Measurements from ENCODE around the gene KCTD20.
A peak's percentile ranks its signal among the peaks of the same experiment; 100 is the strongest.
"Not testable (repeated sequence)": the region's sequence is repeated elsewhere in the genome, so short reads cannot be mapped to it uniquely, and the experiment has no call there.

Gene KCTD20

DNA sequence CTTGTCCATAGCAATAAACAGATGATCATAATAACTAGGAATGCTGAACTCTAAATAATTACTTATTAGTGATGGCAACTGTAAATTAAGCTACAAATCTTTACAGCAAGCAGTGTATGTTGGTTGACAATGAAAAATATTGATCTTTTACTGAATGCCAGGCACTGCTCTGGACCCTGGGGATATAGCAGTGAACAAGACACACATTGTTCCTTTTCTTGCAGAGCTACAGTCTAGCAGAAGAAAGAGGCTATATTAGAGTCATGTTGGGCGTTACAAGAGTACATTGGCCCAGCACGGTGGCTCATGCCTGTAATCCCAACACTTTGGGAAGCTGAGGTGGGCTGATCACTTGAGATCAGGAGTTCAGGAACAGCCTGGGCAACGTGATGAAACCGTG is 11.6 kb upstream of the KCTD20 start:
- H3K4me1 Mint-ChIP-seq (ENCODE audit: low read depth), result peaks cover 5% of the 10 kb centered on the region
- H3K27ac Mint-ChIP-seq, result no peak overlapping the region
- H3K9me3 Mint-ChIP-seq, result no peaks in the 10 kb centered on the region
- DNase-seq, result no peak
- H3K4me3 Mint-ChIP-seq, result no peak overlapping the region
- H3K36me3 Mint-ChIP-seq (ENCODE audit: low read depth), result no peaks in the 10 kb centered on the region
- H3K27me3 Mint-ChIP-seq, result no peaks in the 10 kb centered on the region

DNA sequence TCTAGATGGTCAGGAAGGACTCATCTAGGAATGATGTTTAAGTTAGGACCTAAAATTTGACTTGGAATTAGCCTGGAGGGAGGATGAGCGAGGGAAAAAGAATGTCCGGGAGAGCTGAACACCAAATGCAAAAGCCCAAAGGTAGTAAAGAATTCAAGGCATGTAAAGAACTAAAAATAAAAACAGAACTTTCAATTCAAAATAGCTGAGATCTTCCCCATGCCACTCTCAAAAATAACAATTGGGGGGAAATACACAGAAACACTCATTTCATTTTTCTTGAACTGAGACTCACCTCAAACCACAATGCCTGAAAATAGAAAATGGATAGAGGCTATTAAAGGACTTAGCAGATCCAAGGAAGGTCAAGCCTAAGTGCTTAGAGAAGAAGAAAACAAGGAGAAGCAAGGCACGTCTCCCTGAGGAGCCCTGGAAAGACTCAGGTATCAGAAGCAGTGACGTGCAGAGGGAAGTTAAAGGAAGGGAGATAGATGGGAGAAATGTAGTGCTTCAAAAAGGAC is 10.6 kb upstream of the KCTD20 start:
- DNase-seq, result no peak
- Mint-ChIP-seq H3K4me3 (no peak overlapping the region), H3K4me1 (ENCODE audit: low read depth) (peaks cover 10% of the 10 kb centered on the region), H3K27me3 (no peaks in the 10 kb centered on the region), H3K27ac (no peak overlapping the region), H3K36me3 (ENCODE audit: low read depth) (no peaks in the 10 kb centered on the region), H3K9me3 (no peaks in the 10 kb centered on the region)

DNA sequence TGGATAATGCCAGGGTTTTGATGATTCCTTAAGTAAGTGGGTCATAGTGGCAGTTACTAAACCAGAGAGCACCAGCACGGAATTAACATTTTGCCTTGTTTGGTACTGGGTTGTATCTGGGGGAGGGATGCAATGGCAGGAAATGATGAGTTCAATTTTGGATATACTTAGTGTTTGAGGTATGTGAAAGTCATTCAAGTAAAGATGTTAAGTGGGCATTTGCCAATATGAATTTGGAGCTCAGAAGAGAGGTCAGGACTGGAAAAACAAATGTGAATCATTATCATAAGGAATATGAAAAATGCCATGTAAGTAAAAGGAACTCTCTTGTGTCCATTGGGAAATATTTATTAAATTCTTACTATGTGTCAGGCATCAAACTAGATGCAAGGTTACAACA is 6.3 kb upstream of the KCTD20 start:
- H3K27ac Mint-ChIP-seq, result no peak overlapping the region
- no peaks in the 10 kb centered on the region for H3K27me3 Mint-ChIP-seq
- no peak for DNase-seq
- H3K4me3 Mint-ChIP-seq, result no peak overlapping the region
- no peaks in the 10 kb centered on the region for H3K9me3 Mint-ChIP-seq
- no peaks in the 10 kb centered on the region for H3K36me3 Mint-ChIP-seq (ENCODE audit: low read depth)
- H3K4me1 Mint-ChIP-seq (ENCODE audit: low read depth), result peaks cover 19% of the 10 kb centered on the region

DNA sequence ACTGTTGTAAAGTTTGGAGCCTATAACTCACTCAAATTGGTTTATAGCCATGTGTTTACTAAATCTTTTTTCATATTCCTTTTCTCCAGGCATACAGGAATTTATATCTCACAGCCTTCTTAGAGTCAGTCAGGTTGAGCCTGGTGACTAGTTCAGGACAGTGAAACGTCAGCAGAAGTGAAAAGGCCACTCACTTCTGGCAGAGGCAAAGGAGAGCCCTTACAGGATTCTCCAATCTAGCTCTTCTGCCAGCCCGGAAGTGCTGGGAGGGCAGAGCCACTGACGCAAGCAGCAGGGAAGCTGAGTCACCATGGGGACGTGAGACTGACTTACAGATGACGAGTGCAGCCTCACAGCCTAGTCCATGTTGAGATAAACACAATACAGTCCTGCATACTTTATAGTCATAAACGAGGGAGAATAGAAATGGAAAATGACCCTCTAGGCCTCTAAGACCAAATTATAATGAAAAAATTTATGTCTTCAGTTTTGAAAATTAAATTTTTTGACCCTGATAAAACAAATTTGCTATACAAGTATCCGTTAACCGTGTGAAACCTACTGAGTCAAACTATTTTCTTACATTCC is 1.4 kb upstream of the KCTD20 start:
- H3K27ac Mint-ChIP-seq, result peak overlapping the region; percentile 86
- H3K4me1 Mint-ChIP-seq (ENCODE audit: low read depth), result peaks cover 45% of the 10 kb centered on the region
- peaks cover 31% of the 10 kb centered on the region for H3K36me3 Mint-ChIP-seq (ENCODE audit: low read depth)
- no peaks in the 10 kb centered on the region for H3K9me3 Mint-ChIP-seq
- H3K27me3 Mint-ChIP-seq, result no peaks in the 10 kb centered on the region
- peak; percentile 83 for DNase-seq
- H3K4me3 Mint-ChIP-seq, result peak overlapping the region; percentile 61

DNA sequence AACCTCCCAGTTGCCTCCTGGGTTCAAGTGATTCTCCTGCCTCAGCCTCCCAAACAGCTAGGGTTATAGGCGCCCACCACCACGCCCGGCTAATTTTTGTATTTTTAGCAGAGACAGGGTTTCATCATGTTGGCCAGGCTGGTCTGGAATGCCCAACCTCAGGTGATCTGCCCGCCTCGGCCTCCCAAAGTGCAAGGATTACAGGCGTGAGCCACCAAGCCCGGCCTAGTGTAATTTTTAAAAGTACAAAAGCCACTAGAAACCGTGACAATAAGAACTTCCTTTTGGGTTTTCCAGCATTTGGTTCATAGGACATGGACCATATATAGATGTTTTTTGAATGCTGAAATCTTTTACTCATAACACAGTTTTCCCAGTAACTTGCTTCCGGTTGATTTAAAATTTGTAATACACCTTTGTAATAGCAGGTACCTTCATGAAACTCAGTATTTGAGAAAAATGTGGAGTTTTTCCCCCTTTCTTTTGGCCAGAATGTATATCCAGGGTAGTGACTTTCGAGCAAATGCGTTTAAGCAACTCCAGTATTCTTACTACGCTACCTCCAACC is 613 bp upstream of the KCTD20 start:
- H3K4me1 Mint-ChIP-seq (ENCODE audit: low read depth), result peaks cover 48% of the 10 kb centered on the region
- no peak for DNase-seq
- no peaks in the 10 kb centered on the region for H3K9me3 Mint-ChIP-seq
- H3K36me3 Mint-ChIP-seq (ENCODE audit: low read depth), result peaks cover 37% of the 10 kb centered on the region
- peak overlapping the region; percentile 99 for H3K27ac Mint-ChIP-seq
- no peaks in the 10 kb centered on the region for H3K27me3 Mint-ChIP-seq
- H3K4me3 Mint-ChIP-seq, result peak overlapping the region; percentile 96

DNA sequence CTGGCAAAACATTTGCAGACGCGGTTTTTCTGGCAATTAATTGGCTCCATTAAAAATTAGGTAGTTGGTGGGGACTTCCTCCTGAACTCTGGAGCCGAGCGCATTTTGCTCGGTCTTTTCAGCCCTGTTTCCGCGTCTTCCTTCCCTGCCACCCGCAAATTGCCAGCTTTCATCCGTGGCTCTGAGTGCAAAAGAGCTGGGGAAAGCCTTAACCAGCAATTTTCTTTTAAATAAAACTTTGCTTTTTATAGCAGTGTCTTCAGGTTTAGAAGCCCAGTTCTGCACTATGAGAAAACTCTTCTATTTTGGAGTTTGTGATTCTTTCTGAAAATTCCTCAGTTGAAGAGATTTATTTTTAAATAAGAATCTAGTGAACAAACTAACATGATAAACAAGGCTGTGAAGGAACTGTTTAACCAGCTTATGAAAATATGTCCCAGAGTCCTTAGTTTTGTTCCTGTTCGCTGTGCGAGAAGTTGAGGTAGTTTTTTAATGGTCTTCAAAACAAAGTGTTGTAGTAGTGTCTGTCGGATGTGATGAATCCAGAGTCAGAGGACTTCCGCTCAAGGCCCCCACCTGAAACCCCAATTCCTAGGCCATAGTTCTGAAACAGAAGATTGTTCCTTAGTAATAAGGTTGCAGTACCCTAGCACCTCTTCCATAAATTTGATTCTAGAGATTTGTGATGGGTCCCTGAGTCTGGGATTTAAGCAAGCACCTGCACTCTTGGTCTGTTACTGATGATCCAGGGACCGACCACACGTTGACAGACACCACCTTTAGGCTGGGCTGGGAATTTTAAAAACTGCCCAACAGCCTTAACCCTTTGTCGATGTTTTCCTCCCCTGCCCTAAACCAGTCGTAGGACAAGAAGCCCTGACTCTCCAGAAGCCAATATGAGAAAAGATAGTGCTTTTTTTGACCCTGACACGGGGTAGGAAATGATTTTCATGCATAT is 950 bp downstream of the KCTD20 start:
- Mint-ChIP-seq H3K9me3 (peaks cover 3% of the 10 kb centered on the region), H3K27ac (peak overlapping the region; percentile 96), H3K27me3 (no peaks in the 10 kb centered on the region), H3K36me3 (ENCODE audit: low read depth) (peaks cover 49% of the 10 kb centered on the region), H3K4me3 (peak overlapping the region; percentile 96), H3K4me1 (ENCODE audit: low read depth) (peaks cover 54% of the 10 kb centered on the region)
- DNase-seq, result no peak

DNA sequence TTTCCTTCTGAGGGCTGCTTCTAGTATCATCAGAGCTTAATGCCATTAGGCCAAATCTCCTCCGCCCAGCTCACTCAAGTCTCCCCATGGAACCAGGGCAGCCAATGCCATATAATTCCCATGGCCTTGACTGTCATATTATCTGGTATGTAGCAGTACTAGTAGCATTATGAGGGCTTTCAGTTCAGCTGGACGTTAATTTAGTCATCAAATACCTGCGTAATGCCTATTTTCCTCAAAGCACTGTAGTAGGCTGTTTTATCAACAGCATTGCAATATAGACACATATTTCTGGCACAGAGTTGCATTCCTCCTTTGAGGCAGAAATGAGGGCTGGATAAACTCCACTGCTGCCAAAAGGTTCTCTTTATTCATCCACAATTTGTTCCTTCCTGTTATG is 1.7 kb downstream of the KCTD20 start:
- Mint-ChIP-seq H3K9me3 (peaks cover 9% of the 10 kb centered on the region), H3K4me1 (ENCODE audit: low read depth) (peaks cover 61% of the 10 kb centered on the region), H3K27ac (peak overlapping the region; percentile 96), H3K36me3 (ENCODE audit: low read depth) (peaks cover 56% of the 10 kb centered on the region), H3K27me3 (no peaks in the 10 kb centered on the region), H3K4me3 (peak overlapping the region; percentile 96)
- DNase-seq, result no peak

DNA sequence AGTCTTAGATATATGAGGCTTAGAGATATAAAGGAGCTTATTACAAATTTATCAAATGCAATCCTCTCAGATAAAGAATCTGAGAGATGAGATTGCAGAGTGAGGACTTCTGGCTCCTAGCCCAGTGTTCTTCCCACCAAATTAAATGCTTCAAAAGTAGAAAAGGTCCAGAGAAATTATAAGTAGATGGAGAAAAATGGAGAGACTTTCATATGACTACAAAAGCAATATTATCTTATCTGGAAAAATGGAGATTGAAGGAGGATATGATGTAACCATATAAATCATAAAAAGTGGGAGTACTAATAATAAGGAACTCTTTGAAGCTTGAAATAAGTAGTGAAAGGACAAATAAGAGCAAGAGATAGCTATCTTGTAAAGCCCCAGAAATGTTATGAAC is 2.8 kb downstream of the KCTD20 start:
- no peaks in the 10 kb centered on the region for H3K27me3 Mint-ChIP-seq
- H3K36me3 Mint-ChIP-seq (ENCODE audit: low read depth), result peaks cover 63% of the 10 kb centered on the region
- peaks cover 9% of the 10 kb centered on the region for H3K9me3 Mint-ChIP-seq
- no peak for DNase-seq
- peak overlapping the region; percentile 30 for H3K27ac Mint-ChIP-seq
- peak overlapping the region; percentile 4 for H3K4me3 Mint-ChIP-seq
- peaks cover 66% of the 10 kb centered on the region for H3K4me1 Mint-ChIP-seq (ENCODE audit: low read depth)

DNA sequence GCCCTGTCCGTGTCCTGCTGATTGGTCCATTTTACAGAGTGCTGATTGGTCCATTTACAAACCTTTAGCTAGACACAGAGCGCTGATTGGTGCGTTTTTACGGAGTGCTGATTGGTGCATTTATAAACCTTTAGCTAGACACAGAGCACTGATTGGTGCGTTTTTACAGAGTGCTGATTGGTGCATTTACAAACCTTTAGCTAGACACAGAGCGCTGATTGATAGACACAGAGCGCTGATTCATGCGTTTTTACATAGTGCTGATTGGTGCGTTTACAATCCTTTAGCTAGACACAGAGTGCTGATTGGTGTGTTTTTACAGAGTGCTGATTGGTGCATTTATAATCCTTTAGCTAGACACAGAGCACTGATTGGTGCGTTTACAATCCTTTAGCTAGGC is 6.4 kb downstream of the KCTD20 start:
- H3K27me3 Mint-ChIP-seq, H3K4me3 Mint-ChIP-seq, H3K9me3 Mint-ChIP-seq, DNase-seq: not testable (repeated sequence)
- Mint-ChIP-seq H3K27ac (peak overlapping the region; percentile 55), H3K4me1 (ENCODE audit: low read depth) (peaks cover 48% of the 10 kb centered on the region), H3K36me3 (ENCODE audit: low read depth) (peaks cover 70% of the 10 kb centered on the region)

DNA sequence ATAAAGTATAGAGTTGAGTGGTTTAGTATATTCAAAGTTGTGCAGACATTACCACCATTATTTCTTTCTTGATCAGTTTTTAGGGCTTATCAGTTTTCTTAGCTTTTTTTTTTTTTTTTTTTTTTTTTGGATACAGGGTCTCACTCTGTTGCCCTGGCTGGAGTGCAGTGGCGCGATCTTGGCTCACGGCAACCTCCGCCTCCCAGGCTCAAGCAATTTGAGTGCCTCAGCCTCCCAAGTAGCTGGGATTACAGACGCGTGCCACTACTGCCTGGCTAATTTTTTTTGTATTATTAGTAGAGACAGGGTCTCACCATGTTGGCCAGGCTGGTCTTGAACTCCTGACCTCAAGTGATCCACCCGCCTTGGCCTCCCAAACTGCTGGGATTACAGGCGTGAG is 10.1 kb downstream of the KCTD20 start:
- not testable (repeated sequence) for H3K27ac Mint-ChIP-seq, DNase-seq, H3K27me3 Mint-ChIP-seq, H3K4me3 Mint-ChIP-seq, H3K9me3 Mint-ChIP-seq
- Mint-ChIP-seq H3K36me3 (ENCODE audit: low read depth) (peaks cover 70% of the 10 kb centered on the region), H3K4me1 (ENCODE audit: low read depth) (peaks cover 35% of the 10 kb centered on the region)

DNA sequence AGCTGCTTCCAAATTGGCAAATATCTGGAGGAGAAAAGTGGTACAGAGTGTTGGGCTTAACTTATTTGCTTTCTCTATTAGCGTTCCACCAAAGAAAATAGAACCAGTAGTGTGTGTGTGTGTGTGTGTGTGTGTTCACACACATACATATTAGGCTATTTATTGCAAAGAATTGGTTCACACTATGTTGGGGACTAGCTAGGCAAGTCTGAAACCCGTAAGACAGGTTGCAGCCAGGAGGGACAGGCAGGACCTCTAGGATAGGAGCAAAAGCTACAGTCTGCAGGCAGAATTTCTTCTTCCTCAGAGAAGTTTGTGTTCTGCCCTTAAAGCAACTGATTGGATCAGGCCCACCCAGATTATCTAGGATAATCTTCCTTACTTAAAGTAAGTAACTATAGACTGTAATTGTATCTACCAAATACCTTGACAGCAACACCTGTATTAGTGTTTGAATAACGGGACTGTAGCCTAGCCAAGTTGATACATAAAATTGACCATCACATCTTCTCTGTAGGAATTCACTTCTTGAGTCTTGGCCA is 12.8 kb downstream of the KCTD20 start:
- Mint-ChIP-seq H3K27ac (no peak overlapping the region), H3K9me3 (no peaks in the 10 kb centered on the region), H3K4me1 (ENCODE audit: low read depth) (peaks cover 22% of the 10 kb centered on the region), H3K36me3 (ENCODE audit: low read depth) (peaks cover 52% of the 10 kb centered on the region), H3K27me3 (no peaks in the 10 kb centered on the region), H3K4me3 (no peak overlapping the region)
- DNase-seq, result no peak

DNA sequence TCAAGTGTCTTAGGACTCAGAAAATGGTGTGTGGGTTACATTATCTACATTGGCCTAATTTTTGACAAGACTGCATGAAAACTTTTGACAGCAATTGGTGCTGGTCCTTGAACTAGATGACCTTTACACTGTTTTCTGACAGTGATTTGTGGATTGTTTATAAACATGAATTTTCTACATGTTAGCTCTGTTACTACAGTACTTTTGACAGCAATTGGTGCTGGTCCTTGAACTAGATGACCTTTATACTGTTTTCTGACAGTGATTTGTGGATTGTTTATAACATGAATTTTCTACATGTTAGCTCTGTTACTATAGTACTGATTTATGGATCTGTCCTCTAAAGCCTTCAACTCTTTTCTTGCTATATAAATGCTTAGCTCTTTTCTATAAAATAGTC is 16.7 kb downstream of the KCTD20 start:
- H3K36me3 Mint-ChIP-seq (ENCODE audit: low read depth), result peaks cover 43% of the 10 kb centered on the region
- H3K4me1 Mint-ChIP-seq (ENCODE audit: low read depth), result peaks cover 40% of the 10 kb centered on the region
- DNase-seq, result no peak
- H3K27ac Mint-ChIP-seq, result no peak overlapping the region
- H3K9me3 Mint-ChIP-seq, result no peaks in the 10 kb centered on the region
- no peaks in the 10 kb centered on the region for H3K27me3 Mint-ChIP-seq
- no peak overlapping the region for H3K4me3 Mint-ChIP-seq

DNA sequence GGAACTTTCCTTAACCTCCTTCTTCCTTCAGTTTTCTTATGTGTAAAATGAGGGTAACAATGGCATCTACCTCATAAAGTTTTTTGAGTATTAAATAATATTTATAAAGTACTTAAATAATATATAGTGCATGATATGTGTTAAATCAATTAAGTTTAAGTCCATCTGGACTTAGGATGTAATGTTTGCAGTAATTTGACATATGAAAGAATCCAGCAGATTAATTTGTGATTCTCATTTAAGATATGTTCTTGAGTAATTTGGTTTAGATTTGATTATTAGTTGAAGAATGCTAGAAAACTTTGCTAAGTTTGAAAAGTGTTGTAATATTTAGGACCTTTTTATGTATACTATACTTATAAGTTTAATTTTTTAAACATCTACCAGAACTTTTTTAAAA is 18.1 kb downstream of the KCTD20 start:
- Mint-ChIP-seq H3K36me3 (ENCODE audit: low read depth) (peaks cover 35% of the 10 kb centered on the region), H3K27ac (no peak overlapping the region), H3K4me1 (ENCODE audit: low read depth) (peaks cover 43% of the 10 kb centered on the region), H3K27me3 (no peaks in the 10 kb centered on the region), H3K4me3 (no peak overlapping the region), H3K9me3 (no peaks in the 10 kb centered on the region)
- DNase-seq, result no peak

DNA sequence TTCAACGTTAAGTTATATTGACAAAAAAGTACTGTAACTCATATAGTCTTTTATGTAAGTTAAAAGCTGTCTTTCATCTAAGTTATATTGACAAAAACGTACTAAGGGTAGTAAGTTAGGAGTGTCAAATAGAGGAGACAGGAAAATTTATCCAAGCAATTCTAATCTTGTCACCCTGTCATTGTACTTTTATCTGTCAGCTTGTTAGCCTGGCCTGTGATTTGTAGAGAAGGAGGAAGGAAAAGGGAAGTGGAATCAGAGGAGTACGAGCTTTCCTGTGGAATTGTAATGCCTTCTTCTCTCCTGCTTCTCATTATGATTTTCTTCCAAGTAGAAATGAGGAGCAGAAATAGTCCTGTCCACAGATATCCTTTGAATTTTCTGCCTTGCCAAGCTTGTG is 18.8 kb downstream of the KCTD20 start:
- Mint-ChIP-seq H3K27ac (no peak overlapping the region), H3K4me1 (ENCODE audit: low read depth) (peaks cover 44% of the 10 kb centered on the region), H3K27me3 (no peaks in the 10 kb centered on the region), H3K36me3 (ENCODE audit: low read depth) (peaks cover 36% of the 10 kb centered on the region), H3K4me3 (no peak overlapping the region), H3K9me3 (no peaks in the 10 kb centered on the region)
- DNase-seq, result no peak
